ENCODE results near the gene HDAC8. TPM values are rescaled to one million over a fixed set of nuclear protein-coding genes. Genes with fewer than 3 reads are reported as not detected.
A peak's percentile ranks its signal among the peaks of the same experiment; 100 is the strongest.
"Not testable (repeated sequence)": the region's sequence is repeated elsewhere in the genome, so short reads cannot be mapped to it uniquely, and the experiment has no call there.

The HDAC8 gene
- polyA plus RNA-seq, 1 donor = 41.9 TPM

DNA sequence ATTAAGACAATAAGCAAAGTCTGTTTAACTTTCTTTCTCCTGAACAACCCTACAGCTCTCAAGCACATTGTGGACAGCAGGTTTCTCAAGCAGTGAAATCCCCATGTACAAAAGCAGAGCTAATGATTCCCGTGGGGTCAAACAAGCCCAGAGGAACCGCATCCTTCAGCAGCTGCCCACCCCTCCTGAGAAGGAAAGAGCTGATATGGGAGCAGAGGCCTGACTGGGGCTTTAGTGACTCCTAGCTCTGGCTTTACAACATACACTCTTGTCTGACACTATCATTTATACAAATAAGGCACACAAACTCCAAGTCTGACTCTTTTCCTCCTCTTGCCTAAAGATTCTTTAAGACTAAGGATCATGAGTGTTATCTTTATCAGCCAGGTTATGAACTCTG, 32.8 kb downstream of the HDAC8 start:
- DNase-seq = no peak

DNA sequence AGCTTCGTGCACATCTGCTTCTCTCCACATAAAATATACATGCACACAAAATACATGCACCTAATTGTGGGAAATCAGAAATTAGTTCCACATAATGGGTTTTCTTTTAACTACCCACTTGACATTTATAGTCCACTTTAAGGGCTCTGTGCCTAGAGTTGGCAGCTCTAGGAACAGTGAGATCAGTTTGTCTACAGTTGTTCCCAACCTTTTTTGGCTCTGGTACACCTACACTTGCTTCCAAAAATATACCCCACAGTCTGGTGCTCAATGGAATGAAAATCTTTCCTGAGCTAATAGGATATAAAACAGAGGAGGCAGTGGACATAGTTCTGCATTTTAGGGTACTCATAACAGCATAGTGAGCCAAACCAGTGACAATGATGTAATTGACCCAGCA, 36.1 kb downstream of the HDAC8 start:
- no peak for DNase-seq

DNA sequence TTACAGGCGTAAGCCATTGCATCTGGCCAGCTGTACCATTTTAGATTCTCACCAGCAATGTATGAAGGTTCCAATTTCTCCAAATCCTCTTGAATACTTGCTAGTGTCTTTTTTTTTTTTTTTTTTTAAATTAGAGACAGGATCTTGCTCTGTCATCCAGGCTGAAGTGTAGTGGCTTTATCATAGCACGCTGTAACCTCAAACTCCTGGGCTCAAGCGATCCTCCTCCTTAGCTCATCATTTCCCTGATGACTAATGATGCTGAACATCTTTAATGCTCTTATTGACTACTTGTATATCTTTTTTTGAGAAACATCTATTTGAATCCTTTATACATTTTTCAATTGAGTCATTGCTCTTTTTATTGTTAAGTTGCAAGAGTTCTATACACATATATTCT, 40.3 kb downstream of the HDAC8 start:
- DNase-seq = no peak

DNA sequence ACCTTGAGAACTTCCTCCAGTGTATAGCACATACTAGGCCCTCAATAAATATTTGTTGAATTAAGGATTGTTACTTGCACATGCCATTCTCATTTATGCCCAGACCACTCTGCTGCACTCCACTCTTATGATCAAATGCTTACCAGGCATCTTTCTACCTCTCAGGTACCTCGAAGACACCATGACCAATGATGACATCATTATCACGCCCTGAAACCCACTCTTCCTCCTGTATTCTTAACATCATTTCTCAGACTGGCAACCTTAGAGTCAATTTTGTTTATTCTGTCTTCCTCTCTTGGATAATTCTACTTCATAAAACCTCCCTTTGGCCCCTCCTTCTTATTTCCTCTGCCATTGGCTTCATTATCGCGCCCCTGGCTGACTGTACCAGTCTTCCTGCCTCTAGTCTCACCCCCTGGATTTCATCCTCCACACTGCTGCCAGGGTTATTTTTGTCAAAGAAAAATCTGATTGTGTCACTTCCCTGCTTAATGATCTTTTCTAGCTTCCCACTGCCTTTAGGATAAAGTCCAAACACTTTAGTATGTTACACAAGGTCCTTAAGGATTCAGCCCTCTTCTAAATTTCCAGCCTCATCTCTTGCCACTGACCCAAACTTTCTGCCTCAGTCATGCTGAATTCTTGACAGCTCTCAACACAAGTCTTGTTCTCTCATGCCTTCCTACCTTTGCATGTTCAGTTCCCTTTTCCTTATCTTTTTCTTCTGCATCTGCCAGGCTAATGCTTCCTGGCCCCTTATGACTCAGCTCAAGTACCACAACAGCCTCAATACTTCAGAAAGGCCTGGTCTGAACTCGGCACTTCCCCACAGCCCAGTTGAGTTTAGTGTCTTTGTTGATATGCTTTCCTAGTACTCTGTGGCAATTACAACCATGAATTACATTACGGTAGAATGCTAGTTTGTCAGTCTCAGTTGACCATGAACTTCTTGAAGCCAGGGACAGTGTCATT, 45.8 kb downstream of the HDAC8 start:
- DNase-seq = no peak

DNA sequence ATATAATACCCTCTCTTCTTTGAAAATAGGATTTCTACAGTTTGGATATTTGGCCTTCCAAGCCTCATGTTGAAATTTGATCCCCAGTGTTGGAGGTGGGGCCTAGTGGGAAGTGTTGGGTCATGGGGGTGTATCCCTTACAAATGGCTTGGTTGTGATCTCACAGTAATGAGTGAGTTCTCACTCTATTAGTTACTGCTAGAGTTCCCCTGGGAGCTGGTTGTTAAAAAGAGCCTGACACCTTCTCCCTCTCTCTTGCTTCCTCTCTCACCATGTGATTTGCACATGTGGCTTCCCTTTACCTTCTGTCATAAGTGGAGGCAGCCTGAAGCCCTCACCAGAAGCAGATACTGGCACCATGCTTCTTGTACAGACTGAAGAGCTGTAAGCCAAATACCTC, 73.9 kb downstream of the HDAC8 start:
- DNase-seq = no peak

DNA sequence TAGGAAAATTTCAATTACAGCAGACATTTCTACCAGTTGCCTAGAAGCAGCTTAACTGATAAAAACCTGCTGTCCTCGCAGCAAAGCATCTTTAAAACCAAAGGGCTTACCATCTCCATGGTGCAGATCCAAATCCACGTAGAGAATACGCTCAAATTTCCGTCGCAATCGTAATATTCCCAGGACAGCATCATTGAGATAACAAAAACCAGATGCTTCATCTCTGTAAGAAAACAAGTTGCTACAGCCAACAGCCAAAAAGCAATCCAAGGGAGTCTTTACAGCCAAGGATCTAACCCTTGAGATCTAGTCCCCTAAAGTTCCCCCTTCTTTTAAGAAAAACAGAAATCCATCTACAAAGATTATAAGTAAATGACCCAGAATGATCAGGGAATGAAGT, 77.6 kb downstream of the HDAC8 start:
- DNase-seq = no peak

DNA sequence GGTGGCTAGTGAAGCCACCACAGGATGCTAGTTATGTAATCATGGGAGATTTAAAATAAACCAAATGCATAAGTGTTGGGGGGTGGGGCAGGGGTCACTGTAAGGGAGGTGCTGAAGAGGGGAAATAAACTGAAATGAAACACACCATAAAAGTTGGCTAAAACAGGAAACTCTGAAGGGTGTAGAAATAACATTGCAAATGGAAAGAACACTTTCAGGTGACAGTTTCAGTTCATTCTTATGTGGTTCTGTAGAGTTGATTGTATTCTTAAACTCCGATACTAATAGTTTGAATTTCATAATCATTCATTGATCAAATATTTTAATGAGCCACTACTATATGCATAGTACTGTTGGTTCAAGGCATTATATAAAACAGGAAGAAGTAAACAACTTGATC, 80.1 kb downstream of the HDAC8 start:
- no peak for DNase-seq

DNA sequence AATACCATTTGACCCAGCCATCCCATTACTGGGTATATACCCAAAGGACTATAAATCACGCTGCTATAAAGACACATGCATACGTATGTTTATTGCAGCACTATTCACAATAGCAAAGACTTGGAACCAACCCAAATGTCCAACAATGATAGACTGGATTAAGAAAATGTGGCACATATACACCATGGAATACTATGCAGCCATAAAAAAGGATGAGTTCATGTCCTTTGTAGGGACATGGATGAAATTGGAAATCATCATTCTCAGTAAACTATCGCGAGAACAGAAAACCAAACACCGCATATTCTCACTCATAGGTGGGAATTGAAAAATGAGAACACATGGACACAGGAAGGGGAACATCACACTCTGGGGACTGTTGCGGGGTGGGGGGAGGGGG, 82.4 kb downstream of the HDAC8 start:
- not testable (repeated sequence) for DNase-seq

DNA sequence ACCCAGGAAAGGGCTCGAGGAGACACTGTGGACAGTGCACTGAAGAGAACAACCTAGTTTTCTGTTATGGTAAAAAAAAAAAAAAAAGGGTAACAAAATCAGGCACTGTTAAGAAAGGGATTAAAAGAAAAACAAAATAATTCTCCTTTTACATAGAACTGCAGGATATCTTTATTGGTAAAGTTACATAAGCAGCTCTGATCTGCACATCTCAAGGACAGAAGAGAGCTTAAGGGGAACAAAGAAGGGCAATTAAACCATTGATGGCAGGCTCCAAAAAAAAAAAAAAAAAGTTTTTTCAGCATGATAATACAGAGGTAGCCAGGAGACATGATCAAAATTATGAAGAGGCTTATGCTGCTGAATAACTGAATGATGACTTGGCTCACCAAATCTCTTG, 85.0 kb downstream of the HDAC8 start:
- no peak for DNase-seq

DNA sequence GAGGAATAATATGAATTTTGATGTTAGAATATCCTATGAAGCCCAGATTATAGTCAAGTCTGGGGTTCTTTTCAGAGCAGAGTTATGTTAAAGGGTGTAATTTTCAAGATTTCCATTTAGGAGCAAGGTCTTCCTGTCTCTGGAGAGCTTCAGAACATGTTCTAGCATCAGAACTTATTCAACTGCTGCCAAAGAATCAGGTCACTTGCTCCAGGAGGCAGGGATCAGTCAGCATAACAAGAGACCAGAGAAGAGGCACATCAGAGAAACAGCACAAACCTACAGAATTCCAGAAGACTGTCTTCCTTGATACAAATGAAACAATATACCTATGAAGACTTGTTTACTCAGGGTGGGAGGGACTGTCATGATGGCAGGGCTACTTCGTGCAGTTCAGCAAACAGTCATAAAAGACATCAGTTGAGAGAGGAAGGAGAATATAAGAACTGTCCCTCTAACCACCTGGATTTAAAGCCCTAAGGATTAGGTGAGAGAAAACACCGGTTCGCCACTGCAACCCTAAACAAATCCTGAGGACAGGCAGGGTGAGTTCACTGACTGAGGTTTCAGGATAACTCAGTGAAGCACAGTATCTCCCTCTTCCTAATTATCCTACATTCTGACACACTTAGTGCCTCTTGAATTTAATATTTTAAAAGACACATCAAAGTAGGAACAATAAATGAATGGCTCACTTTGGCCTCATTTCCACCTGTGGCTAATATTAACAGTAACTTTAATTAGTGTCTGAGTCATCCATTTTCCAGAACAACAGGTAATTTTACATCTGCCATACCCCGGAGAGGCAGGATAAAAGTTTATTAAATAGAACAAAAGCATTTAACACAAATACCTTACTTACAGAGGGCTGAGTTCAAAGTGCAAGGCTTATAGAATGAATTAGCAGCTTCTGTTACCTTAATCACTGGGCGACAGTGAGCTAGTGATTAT, 93.0 kb downstream of the HDAC8 start:
- DNase-seq = peak; percentile 11

DNA sequence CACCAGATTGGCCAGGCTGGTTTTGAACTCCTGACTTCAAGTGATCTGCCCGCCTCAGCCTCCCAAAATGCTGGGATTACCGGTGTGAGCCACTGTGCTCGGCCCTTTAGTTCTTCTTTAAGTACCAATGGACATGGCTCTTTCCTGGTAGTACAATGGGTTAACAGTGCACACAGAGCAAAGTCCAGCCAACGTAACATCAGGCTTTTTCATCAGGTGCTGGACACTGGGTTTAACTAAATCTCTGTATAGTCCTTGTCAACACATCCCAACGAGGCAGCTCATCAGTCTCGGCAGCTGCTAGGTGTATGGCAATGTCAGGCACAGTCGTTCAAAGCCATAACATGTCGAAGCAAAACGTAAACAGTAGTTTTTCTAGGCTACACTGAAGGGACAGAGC, 93.8 kb downstream of the HDAC8 start:
- no peak for DNase-seq

DNA sequence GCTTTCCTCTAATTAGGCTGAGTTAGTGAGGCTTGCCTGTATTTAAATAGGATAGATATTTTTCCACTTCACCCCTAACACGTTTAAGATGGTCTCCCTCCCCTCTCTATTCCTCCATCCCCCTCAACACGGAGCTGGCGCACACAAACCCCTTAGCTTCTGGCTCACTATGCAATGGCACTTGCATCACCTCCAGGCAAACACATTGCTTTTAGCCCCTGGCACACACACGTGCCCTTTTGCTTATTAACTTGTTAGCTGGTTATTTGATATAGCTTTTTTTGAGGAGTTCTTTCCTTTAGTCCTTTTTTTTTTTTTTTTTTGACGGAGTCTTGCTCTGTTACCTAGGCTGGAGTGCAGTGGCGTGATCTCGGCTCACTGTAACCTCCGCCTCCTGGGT, 94.3 kb downstream of the HDAC8 start:
- DNase-seq = no peak

DNA sequence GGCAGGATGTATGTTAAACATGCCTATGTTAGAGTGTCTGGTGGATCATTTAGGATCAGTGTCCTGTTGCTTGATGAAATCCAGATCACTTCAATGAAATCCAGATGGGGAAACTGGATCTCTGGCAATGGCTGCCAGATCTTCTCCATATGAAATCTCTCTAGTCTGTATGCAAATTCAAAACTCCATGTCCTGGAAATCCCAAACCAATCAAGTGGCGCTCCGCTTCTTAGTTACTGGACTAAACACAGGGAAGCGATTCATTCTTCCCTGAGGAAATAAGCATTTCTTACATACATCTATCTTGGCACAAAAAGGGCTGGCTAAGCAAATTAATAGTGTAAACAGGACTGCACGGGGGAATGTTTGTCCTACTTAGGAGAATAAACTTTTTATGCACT, 94.9 kb downstream of the HDAC8 start:
- DNase-seq = no peak

DNA sequence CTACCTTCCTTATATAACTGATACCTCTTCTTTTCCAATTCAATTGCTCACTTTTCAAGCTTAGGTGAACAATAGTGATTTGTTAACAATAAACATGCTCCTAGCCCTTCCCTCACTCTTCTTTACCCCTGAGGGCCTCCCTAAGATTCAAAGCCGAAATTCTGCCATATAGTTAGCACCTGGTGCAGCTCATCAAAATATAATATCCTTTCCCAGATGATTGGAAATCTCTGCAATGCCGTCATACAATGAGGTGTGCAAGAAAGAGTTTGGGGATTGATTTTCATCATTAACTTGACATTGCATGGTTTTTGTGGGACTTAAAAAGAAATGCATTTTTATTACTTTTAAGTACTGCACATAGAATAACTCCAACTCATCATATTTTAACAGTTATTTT, 95.3 kb downstream of the HDAC8 start:
- no peak for DNase-seq

DNA sequence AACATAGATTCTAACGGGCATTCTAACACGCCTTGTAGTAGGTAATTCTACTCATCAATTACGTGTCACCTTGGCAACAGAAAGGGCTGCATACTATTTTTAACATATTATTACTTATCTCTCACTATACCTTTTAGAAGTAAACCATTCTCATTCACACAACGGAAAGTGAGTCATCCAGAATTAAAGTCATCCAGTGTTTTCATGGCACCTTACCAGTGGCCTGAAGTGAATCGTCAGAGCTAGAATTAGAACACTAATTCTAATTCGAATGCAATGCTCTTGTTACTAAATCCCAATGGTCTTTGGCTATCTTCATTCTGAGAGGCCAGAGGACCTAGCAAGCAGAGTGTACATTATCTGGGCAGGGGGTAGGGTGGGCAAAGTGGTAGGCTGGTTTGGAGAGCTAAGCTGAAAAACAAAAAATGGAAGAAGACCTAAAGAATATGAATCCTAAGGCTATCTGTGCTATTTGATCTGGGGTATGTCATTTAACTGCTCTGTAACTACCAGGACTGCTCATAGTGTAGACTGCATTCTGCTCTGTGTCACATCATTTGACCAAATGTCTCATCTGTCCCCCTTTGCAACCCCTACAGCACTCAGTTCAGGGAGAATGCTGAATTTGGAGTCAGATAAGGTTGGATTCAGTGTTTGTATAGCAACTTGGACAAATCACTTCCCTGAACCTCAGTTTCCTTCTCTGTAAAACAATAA, 96.5 kb downstream of the HDAC8 start:
- no peak for DNase-seq

DNA sequence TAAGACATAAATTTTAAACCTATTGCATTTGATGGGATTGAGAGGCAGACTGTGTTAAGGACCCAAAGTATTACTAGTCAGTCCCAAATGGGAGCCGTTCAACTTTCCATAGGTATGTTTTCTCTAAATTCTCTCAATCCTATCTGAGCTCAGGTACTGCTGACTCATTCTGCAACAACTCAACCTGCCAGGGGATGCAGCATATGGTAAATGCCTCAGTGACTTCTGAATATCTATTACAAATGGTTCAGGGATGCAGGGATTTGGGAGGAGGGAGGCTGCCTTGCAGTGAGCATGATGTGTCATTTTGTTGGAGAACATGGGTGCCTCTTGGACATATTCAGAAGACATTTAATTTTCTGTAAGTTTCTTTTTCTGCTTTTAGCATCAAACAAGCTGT, 97.3 kb downstream of the HDAC8 start:
- DNase-seq = no peak

DNA sequence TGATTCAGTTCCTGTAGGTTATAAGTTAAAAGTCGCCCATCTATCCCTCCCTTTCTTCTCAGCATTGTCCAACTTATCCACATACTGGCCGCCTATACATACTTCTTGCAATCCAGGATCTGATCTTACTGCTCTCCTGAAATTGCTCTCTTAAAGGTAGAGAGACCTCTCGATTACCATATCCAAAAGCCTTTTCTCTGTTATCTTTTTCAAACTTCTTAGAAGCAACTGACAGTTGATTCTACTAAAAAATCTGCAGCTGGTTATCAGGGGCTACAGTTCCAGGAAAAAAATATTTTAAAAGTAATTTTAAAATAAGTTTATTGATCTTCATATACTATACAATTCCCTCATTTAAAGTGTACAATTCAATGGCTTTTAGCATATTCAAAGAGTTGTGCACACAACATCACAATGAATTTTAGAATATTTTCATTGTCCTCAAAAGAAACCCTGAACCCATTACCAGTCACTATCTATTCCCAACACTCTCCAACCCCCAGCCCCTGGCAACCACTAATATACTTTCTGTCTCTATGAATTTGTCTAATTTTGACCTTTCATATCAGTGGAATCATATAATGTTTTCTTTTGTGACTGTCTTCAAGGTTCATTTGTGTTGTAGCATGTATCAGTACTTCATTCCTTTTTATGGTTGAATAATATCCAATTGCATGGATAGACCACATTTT, 102.0 kb downstream of the HDAC8 start:
- no peak for DNase-seq

DNA sequence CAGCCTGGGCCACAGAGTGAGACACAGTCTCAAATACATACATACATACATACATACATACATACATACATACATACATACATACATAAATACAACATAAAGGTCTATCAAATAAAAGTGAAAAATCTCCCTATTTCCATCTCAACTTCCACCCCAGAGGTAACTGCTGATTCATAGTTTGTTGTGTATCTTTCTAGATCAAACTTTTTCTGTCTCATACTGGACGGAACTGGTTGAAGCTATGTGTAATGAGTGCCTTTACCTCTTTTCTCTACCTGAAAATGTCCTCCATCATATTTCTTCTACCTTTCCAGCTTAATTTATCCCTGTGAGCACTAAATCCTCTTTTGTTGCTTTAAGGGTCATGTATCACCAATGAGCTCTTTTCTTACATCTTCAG, 102.5 kb downstream of the HDAC8 start:
- DNase-seq = no peak

DNA sequence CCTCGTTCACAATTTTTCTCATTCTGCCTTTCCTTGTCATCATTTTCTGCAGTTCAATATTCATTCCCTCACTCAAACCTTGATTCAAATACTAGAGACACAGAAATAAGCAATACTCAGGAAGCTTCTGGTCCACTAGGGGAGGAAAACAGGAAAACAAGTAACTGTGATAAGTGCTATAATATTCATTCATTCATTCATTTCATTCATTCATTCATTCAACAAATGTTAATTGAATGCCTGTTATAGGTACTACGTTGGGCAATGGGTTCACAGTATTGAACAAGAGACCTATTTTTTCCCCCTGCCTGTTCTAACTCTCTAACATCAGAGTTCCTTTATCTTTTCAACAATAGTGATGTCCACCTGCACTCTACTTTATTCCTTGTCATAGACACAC, 104.0 kb downstream of the HDAC8 start:
- no peak for DNase-seq

DNA sequence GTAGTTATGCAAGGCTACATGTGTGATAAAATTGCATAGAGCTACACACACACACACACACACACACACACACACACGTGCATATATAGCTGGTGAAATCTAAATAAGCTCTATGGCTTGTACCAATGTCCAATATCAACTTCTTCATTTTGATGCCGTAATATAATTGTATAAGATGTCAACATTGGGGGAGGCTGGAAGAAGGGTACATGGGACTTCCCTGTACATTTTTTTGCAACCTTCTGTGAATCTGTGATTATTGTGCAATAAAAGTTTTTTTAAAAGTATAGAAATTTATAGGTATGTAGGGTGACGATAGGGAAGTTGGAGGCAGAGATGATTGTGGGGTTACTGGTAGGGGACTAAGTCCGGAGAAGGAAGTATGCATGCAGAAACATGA, 105.5 kb downstream of the HDAC8 start:
- no peak for DNase-seq

DNA sequence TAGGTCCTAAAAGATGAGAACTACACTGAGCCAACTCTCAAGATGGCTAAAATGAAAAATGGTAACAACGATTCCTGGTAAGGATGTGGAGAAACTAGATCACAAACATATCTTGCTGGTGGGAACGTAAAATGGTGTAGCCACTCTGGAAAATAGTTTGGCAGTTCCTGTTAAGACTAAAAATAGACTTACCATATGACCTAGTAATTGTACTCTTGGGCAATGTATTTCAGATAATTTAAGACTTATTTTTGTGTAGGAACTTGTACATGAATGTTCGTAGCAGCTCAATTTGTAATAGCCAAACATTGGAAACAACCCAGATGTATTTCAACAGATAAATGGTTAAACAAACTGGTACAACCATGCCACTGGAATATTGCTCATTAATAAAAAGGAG, 106.2 kb downstream of the HDAC8 start:
- no peak for DNase-seq

DNA sequence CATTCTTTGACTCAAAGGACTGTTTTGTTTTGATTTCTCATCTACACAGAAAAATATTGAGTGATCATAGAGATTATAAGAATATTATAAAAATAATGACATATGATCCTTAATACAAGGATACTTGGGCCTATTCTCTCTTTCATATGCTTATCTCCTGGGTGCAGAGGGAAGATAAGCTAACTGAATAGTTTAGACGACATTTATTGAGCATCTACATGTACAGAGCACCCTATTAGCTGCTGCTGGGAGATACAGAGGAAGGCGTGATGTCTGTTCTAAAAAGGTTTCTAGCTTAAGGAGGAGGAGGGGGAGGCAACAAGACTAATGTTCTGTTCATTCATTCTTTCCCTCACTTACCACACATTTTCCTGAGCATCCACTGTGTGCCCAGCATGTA, 106.8 kb downstream of the HDAC8 start:
- DNase-seq = no peak
